SIG-M5 treated with dmso at 0.1 percent for 504 hours (cell line): ENCODE data around the gene TCF25.
A peak's percentile ranks its signal among the peaks of the same experiment; 100 is the strongest.
"Not testable (repeated sequence)": the region's sequence is repeated elsewhere in the genome, so short reads cannot be mapped to it uniquely, and the experiment has no call there.

Experiments used
- DNase-seq: peaks from one replicate; lab custom pipeline; 2025; ENCODE audit not compliant: unreplicated experiment; lab: John Stamatoyannopoulos, UW

The TCF25 gene

DNA sequence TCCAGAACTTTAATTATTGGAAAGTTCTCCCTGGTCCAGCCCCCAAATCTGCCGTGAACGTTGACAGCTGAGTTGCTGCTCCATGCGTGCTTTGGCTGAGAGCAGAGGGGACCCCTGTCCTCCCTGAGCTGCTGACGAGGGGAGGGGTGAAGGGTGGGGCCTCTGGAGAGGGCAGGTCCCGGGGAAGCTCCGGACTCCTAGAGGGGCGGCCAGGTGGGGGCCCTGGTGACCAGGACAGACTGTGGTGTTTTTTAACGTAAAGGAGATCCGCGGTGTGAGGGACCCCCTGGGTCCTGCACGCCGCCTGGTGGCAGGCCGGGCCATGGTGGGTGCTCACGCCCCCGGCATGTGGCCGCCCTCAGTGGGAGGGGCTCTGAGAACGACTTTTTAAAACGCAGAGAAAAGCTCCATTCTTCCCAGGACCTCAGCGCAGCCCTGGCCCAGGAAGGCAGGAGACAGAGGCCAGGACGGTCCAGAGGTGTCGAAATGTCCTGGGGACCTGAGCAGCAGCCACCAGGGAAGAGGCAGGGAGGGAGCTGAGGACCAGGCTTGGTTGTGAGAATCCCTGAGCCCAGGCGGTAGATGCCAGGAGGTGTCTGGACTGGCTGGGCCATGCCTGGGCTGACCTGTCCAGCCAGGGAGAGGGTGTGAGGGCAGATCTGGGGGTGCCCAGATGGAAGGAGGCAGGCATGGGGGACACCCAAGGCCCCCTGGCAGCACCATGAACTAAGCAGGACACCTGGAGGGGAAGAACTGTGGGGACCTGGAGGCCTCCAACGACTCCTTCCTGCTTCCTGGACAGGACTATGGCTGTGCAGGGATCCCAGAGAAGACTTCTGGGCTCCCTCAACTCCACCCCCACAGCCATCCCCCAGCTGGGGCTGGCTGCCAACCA, 45.3 kb downstream of the TCF25 start, which contains the start of gene MC1R:
TSS of gene MC1R (plus strand) at position 410 of the 895 bp plus-strand sequence. CDS start at position 807, 397 bp downstream.
- DNase-seq = peak; percentile 48

GRCh38 chr16:89919535-89920406, 46.4 kb downstream of the TCF25 start:
- DNase-seq = no peak

GRCh38 chr16:89920723-89921122, 47.3 kb downstream of the TCF25 start:
- no peak for DNase-seq

GRCh38 chr16:89921131-89921701, 47.8 kb downstream of the TCF25 start:
- no peak for DNase-seq

DNA sequence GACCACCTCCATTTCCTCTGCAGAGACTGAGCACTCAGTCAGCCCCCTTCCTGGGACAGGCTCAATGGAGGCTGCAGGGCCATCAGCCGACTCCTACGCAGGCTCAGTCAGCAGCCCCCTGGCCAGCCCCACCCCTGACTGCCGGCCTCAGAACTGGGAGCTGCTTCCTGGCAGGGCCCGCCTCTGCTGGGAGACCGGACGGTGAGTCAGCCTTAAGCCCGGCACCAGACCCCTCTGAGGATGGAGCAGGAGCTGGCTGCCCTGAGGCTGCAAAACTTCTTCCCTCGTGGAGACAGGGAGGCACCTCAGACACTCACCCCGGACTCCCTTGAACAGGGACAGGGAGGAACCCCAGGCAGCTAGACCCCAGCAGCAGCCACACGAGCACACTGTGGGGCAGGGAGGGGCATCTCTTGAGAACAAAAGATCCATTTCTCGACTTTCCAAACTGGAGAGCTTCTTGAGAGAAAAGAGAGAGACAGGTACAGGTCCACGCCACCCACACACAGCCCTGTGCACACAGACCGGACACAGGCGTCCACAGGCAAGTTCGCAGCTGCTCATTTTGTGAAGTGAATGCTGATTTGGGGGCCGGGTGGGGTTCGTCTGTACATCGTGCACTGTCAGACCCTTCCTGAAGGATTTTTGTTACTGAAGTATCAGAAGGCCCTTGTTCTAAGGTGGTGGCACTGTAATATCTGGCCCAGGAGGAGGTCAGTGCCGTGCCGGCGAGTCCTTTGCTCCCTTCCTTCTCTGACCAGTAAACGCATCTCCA, 48.5 kb downstream of the TCF25 start:
- peak; percentile 63 for DNase-seq

DNA sequence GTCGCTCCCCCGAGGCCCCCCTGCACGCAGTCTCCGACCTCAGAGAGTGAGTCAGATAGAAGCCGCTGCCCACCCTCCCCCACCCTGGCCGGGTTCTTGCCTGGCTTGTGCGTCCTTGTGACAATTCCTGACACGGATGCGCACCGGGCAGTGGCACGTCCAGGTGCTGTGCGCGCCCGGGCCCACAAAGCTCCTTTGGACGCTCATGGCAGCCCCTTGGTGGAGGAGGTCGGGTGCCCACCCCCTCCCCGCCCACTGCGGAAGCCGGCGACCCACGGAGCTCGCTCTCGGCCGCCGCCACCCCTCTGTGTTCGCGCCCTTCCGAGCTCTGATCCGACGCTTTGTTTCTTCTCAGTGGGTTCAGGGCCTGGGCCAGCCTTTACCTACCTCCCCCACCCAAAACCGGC, 49.1 kb downstream of the TCF25 start:
- DNase-seq = peak; percentile 54

DNA sequence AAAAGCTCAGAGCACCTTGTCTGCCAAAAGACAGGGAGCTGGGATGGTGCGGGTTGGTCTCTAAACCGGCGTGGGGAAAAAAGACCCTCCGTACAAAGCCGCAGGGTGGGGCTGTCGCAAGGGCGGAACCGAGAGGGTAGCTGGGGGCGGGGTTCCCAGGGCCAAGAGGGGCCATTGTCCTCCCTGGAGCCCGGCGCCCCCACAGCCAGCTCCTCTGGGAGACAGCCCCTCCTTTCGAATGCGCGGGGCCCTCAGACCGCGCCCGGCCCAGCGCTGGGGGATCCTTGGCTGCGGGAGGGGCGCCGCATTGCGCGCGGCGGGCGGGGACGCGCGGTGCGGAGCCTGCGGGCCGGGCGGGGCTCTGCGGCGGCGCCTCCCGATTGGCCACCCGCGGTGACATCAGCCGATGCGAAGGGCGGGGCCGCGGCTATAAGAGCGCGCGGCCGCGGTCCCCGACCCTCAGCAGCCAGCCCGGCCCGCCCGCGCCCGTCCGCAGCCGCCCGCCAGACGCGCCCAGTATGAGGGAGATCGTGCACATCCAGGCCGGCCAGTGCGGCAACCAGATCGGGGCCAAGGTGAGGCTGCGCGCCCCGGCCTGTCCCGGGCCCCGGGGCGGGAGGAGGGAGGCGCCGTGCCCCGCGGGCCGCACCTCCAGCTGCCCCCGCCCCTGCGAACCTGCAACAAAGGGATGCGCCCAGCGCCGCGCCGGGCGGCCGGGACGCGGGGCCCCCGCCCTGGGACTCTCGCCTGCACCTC, 49.7 kb downstream of the TCF25 start, which contains the start of gene TUBB3:
TSS of gene TUBB3 (plus strand) at position 459 of the 756 bp plus-strand sequence. CDS start at position 519, 60 bp downstream.
- DNase-seq = peak; percentile 61

DNA sequence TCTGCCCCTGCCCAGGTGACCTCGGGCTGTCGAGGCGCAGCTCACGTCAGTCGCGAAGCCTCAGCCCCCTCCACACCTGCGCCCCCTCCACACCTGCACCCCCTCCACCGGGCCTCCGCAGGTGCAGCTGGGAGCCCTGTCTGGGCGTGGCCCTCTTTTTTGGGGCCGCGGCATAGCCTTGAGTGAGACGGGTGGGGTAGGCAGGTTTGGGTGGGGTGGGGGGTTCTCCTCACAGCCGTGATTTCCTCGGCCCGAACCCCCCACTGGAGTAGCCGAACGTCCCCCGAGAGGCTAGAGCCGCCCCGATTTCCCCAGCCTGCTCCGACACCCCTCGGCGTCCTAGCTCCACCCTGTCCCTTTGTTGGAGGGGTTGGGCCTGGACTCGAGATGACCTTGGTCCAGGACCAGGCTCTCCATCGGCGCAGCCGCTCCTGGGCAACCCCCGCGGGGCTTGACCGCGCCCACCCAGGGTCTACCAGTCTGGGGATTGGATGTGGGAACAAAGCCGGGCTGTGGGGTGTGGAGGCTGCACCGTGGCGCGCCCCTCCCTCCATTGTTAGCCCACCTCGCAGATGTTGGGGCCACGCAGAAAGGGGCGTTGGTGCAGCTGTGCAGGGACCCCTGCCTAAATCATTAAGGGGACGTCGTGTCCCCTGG, 50.4 kb downstream of the TCF25 start:
- DNase-seq = no peak

GRCh38 chr16:89924297-89924924, 51.0 kb downstream of the TCF25 start:
- DNase-seq = peak; percentile 60

DNA sequence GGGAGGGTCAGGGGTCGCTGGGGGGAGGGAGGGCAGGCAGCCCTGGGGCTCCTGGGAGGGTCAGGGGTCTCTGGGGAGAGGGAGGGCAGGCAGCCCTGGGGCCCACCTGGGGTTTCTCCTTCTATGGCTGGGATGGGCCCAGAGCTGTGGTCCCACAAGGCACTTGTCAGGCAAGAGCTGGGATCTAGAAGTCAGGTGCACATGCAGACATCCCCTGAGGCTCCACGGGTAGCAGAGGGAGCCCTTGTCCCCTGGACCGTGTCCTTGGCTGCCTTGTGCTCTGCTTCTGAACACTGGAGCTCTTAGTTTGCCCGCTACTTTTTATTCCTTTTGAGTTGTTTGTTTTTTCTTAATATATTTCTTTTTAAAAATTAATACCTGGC, 51.5 kb downstream of the TCF25 start:
- no peak for DNase-seq

GRCh38 chr16:89925596-89926079, 52.2 kb downstream of the TCF25 start:
- DNase-seq = no peak

DNA sequence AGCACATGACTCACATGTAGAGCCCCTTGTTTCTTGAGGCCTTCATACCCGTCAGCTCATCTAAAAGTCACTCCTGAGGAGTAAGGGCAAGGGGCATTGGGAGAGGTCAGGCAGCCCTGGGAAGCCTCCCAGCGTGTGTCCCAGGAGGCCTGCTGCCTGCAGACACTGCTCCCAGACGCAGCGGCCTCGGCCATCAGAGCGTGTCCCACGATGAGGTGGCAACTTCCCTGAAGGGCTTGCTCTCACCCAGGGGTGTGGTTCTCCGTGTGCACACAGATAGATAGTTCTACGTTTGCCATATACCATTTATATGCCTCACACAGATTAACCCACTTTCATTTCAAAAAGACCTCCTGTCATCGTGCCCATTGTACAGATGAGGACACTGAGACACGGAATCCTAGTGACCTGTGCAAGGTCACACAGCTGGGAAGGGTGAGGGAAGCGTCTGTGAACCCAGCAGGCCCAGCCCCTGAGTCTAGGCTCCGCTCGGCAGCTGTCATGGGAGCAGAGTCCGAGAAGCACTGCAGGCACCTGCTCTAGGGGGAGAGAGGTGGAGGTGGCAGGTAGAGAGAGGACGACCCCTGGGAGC, 58.0 kb downstream of the TCF25 start:
- no peak for DNase-seq

DNA sequence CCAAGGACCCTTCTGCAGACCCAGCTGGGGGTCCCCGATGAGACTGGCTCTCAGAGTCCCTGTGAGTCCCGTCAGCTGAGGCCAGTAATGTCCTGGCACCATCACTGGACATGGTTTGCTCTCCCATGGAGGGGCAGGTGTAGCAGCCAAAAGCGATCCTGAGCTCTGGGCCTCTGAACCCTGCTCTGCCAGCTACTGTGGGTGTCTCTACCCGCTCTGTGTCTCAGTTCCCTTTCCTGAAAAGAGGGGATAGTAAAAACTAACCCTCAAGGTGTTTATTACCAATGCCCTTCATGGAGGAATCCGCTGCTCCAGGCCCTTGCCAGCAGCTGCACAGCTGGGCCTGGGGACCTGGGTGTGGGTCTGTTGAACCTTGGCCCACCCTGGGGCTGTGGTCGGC, 58.6 kb downstream of the TCF25 start:
- no peak for DNase-seq

DNA sequence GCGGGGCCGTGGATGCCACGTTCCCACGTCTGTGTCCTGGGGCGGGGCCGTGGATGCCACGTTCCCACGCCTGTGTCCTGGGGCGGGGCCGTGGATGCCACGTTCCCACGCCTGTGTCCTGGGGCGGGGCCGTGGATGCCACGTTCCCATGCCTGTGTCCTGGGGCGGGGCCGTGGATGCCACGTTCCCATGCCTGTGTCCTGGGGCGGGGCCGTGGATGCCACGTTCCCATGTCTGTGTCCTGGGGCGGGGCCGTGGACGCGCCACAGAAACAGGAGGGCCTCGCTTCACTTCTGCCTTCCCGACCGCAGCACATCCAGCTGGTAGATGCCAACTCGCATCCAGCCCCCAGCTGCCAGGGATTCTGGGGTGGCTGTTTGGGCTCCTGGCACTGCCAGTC, 60.6 kb downstream of the TCF25 start:
- DNase-seq = not testable (repeated sequence)

DNA sequence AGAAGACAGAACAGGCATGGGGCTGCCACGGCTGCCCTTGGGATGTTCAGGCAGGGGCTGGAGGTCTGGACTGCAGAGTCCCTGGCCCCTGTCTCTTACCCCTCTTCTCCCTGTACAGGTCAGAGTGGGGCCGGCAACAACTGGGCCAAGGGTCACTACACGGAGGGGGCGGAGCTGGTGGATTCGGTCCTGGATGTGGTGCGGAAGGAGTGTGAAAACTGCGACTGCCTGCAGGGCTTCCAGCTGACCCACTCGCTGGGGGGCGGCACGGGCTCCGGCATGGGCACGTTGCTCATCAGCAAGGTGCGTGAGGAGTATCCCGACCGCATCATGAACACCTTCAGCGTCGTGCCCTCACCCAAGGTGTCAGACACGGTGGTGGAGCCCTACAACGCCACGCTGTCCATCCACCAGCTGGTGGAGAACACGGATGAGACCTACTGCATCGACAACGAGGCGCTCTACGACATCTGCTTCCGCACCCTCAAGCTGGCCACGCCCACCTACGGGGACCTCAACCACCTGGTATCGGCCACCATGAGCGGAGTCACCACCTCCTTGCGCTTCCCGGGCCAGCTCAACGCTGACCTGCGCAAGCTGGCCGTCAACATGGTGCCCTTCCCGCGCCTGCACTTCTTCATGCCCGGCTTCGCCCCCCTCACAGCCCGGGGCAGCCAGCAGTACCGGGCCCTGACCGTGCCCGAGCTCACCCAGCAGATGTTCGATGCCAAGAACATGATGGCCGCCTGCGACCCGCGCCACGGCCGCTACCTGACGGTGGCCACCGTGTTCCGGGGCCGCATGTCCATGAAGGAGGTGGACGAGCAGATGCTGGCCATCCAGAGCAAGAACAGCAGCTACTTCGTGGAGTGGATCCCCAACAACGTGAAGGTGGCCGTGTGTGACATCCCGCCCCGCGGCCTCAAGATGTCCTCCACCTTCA, 61.5 kb downstream of the TCF25 start:
- no peak for DNase-seq

DNA sequence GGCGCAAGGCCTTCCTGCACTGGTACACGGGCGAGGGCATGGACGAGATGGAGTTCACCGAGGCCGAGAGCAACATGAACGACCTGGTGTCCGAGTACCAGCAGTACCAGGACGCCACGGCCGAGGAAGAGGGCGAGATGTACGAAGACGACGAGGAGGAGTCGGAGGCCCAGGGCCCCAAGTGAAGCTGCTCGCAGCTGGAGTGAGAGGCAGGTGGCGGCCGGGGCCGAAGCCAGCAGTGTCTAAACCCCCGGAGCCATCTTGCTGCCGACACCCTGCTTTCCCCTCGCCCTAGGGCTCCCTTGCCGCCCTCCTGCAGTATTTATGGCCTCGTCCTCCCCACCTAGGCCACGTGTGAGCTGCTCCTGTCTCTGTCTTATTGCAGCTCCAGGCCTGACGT, 62.2 kb downstream of the TCF25 start:
- DNase-seq = not testable (repeated sequence)

DNA sequence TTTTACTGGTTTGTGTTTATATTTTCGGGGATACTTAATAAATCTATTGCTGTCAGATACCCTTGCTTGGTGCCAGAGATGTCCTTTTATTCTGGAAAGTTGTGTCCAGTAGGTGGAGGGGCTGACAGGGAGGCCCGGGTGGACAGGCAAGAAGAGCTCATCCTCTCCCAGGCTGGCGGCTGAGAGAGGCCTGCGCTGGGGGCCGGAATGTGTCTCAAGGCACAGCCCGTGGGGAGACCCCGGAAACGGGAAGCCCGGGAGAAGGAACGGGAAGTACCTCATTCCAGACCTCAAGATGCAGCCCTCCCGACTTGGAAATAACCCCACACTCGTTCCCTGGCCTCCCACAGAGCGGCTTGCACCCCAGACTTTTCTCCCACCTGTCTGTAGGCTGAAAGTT, 62.6 kb downstream of the TCF25 start:
- DNase-seq = no peak
